H1 (cell line): ENCODE measurements around the gene ABHD2. TPM values are rescaled to one million over a fixed set of nuclear protein-coding genes. Genes with fewer than 3 reads are reported as not detected.

Source experiments
- CTCF ChIA-PET: fragments of 300-600 bp; sonication (Branson Sonifier 250); formaldehyde crosslinking; loops from one replicate; lab custom pipeline; 2021; ENCODE audit not compliant: partially characterized antibody; lab: Charles Lee
- POLR2A ChIA-PET: fragments of 300-600 bp; sonication (Branson Sonifier 250); formaldehyde crosslinking; loops from one replicate; lab custom pipeline; 2021; ENCODE audit warnings: inconsistent platforms; ENCODE audit not compliant: partially characterized antibody; lab: Charles Lee
- DNase-seq, 2 experiments: peaks; one replicate each; pipeline versions ENCODE4 v3.0.0 to v3.0.0-alpha.2; 2010 to 2022; ENCODE audit warnings: low spot score in 2 of 2, low read depth in 1 of 2, mixed read lengths in 1 of 2
- FAIRE-seq: peaks from 2 replicates; lab custom pipeline; 2011; peaks lifted over from hg19 to GRCh38; lab: Jason Lieb, UNC
- H2AFZ ChIP-seq: 2 replicates; pipeline ENCODE4 v1.8.1; 2012; ENCODE audit warnings: low read length, inconsistent platforms
- H2AK5ac ChIP-seq: 2 replicates; pipeline ENCODE4 v1.6.1; 2013; ENCODE audit warnings: low read depth, low read length
- H2BK120ac ChIP-seq: replicated peaks from 2 replicates; pipeline ENCODE3; 2013; ENCODE audit warnings: low read depth, low read length, inconsistent platforms
- H2BK12ac ChIP-seq: 2 replicates; pipeline ENCODE4 v1.6.1; 2013; ENCODE audit warnings: low read depth, low read length
- H2BK15ac ChIP-seq: 2 replicates; pipeline ENCODE4 v1.6.1; 2013; ENCODE audit warnings: low read length
- H2BK20ac ChIP-seq: 2 replicates; pipeline ENCODE4 v1.6.1; 2013; ENCODE audit warnings: low read length
- H2BK5ac ChIP-seq: 2 replicates; pipeline ENCODE4 v1.6.1; 2013; ENCODE audit warnings: low read depth, low read length
- H3K14ac ChIP-seq: 2 replicates; pipeline ENCODE4 v1.6.1; 2013; ENCODE audit warnings: inconsistent platforms; ENCODE audit not compliant: insufficient read length
- H3K18ac ChIP-seq: 2 replicates; pipeline ENCODE4 v1.6.1; 2013; ENCODE audit warnings: low read length; ENCODE audit errors: extremely low read depth
- H3K23ac ChIP-seq: 2 replicates; pipeline ENCODE4 v1.6.1; 2013; ENCODE audit warnings: inconsistent platforms; ENCODE audit not compliant: insufficient read length
- H3K23me2 ChIP-seq: 2 replicates; pipeline ENCODE4 v1.6.1; 2013; ENCODE audit warnings: low read depth, low read length
- H3K27ac ChIP-seq: 2 replicates; pipeline ENCODE4 v1.6.1; 2011; ENCODE audit warnings: low read depth, low read length, inconsistent platforms
- H3K27me3 ChIP-seq, 4 experiments: replicated peaks in 1 of 4; 1 replicate in 1 of 4; 2 replicates in 3 of 4; pipeline versions ENCODE4 v1.6.1 to v1.8.1; 2011 to 2013; ENCODE audit warnings: low read length in 3 of 4, mild to moderate bottlenecking in 3 of 4, inconsistent platforms in 2 of 4, mixed read lengths in 2 of 4, moderate library complexity in 1 of 4; ENCODE audit not compliant: control insufficient read depth in 3 of 4, insufficient read depth in 3 of 4; ENCODE audit errors: extremely low read depth in 1 of 4
- H3K36me3 ChIP-seq, 4 experiments: 2 replicates each; pipeline versions ENCODE4 v1.6.1 to v1.8.1; 2011 to 2013; ENCODE audit warnings: mild to moderate bottlenecking in 4 of 4, low read length in 3 of 4, moderate library complexity in 2 of 4, control low read depth in 1 of 4, inconsistent platforms in 1 of 4; ENCODE audit not compliant: insufficient read depth in 4 of 4, control insufficient read depth in 2 of 4
- H3K4ac ChIP-seq: replicated peaks from 2 replicates; pipeline ENCODE3; 2013; ENCODE audit warnings: low read length, low read depth, mixed read lengths, inconsistent platforms; ENCODE audit not compliant: insufficient read length
- H3K4me1 ChIP-seq, 4 experiments: replicated peaks in 1 of 4; 1 replicate in 1 of 4; 2 replicates in 3 of 4; pipeline versions ENCODE4 v1.6.1 to v1.8.1; 2011 to 2013; ENCODE audit warnings: low read length in 3 of 4, inconsistent platforms in 2 of 4, mixed read lengths in 1 of 4; ENCODE audit not compliant: insufficient read depth in 4 of 4, control insufficient read depth in 3 of 4
- H3K4me2 ChIP-seq, 2 experiments: 2 replicates each; pipeline versions ENCODE4 v1.6.1 to v1.8.1; 2011 to 2013; ENCODE audit warnings: low read depth in 2 of 2, low read length in 2 of 2, control low read depth in 1 of 2, inconsistent platforms in 1 of 2, mild to moderate bottlenecking in 1 of 2; ENCODE audit not compliant: insufficient read depth in 1 of 2
- H3K4me3 ChIP-seq, 4 experiments: fragments of 200-600, 300-600 bp in 1 of 4; sonication (generic), shearing (Covaris generic), sonication (Bioruptor Twin) in 1 of 4; 2 replicates each; pipeline versions ENCODE4 v1.5.1 to v1.8.1; 2011 to 2016; ENCODE audit warnings: low read length in 4 of 4, low read depth in 3 of 4, control low read depth in 2 of 4, inconsistent platforms in 2 of 4, mild to moderate bottlenecking in 2 of 4, mixed read lengths in 1 of 4, moderate library complexity in 1 of 4; ENCODE audit not compliant: insufficient read depth in 2 of 4; ENCODE audit errors: extremely low read depth in 1 of 4
- H3K56ac ChIP-seq: replicated peaks from 2 replicates; pipeline ENCODE3; 2013; ENCODE audit warnings: low read depth, mild to moderate bottlenecking, mixed read lengths, low read length, inconsistent platforms; ENCODE audit not compliant: insufficient read length
- H3K79me1 ChIP-seq: 2 replicates; pipeline ENCODE4 v1.6.1; 2013; ENCODE audit warnings: low read depth, low read length, control low read depth
- H3K79me2 ChIP-seq, 2 experiments: 2 replicates each; pipeline versions ENCODE4 v1.6.1 to v1.8.1; 2012 to 2013; ENCODE audit warnings: low read length in 2 of 2, mild to moderate bottlenecking in 2 of 2, inconsistent platforms in 1 of 2; ENCODE audit not compliant: insufficient read depth in 2 of 2, control insufficient read depth in 1 of 2
- H3K9ac ChIP-seq, 4 experiments: replicated peaks in 1 of 4; 1 replicate in 1 of 4; 2 replicates in 3 of 4; pipeline versions ENCODE4 v1.6.1 to v1.8.1; 2011 to 2013; ENCODE audit warnings: low read depth in 3 of 4, low read length in 3 of 4, control low read depth in 2 of 4, mild to moderate bottlenecking in 2 of 4, moderate library complexity in 2 of 4, inconsistent platforms in 1 of 4; ENCODE audit errors: extremely low read depth in 1 of 4
- H3K9me3 ChIP-seq, 2 experiments: 2 replicates each; pipeline versions ENCODE4 v1.6.1 to v1.8.1; 2012 to 2013; ENCODE audit warnings: mild to moderate bottlenecking in 2 of 2, moderate library complexity in 2 of 2, control low read depth in 1 of 2, inconsistent platforms in 1 of 2, low read depth in 1 of 2, low read length in 1 of 2, mixed read lengths in 1 of 2; ENCODE audit not compliant: insufficient read depth in 2 of 2
- H4K20me1 ChIP-seq, 2 experiments: replicated peaks in 1 of 2; 2 replicates each; pipeline versions ENCODE3 to v1.8.1; 2011 to 2013; ENCODE audit warnings: inconsistent platforms in 2 of 2, low read length in 2 of 2, mild to moderate bottlenecking in 1 of 2; ENCODE audit not compliant: insufficient read depth in 2 of 2, control insufficient read depth in 1 of 2
- H4K5ac ChIP-seq: 2 replicates; pipeline ENCODE4 v1.6.1; 2013; ENCODE audit warnings: low read length, low read depth, mixed read lengths, inconsistent platforms; ENCODE audit not compliant: insufficient read length
- H4K8ac ChIP-seq: 2 replicates; pipeline ENCODE4 v1.8.0; 2013; ENCODE audit warnings: mild to moderate bottlenecking, moderate library complexity, low read length, inconsistent platforms; ENCODE audit not compliant: insufficient read depth; ENCODE audit errors: extremely low read depth
- H4K91ac ChIP-seq: replicated peaks from 2 replicates; pipeline ENCODE3; 2013; ENCODE audit warnings: low read length, mixed read lengths, inconsistent platforms; ENCODE audit not compliant: insufficient read length
- EZH2 ChIP-seq: fragments of 200-600 bp; sonication (generic); IDR thresholded peaks from 2 replicates; pipeline ENCODE4 v1.7.1; 2012; ENCODE audit warnings: low read depth, mild to moderate bottlenecking, moderate library complexity, low read length, inconsistent platforms; ENCODE audit not compliant: severe bottlenecking
- SIRT6 ChIP-seq: IDR thresholded peaks from one replicate; pipeline ENCODE4 v1.7.1; 2012; ENCODE audit warnings: low read length, inconsistent platforms
- SP2 ChIP-seq: IDR thresholded peaks from 2 replicates; pipeline ENCODE4 v1.6.1; 2012; ENCODE audit warnings: mild to moderate bottlenecking, low read length, inconsistent platforms
- WGBS, 2 experiments: shearing (Covaris generic) in 1 of 2; methylation state at CpG; one replicate each; pipeline versions ENCODE4 v1.1.6 to v1.1.7; 2013 to 2015; ENCODE audit warnings: low lambda C conversion rate in 2 of 2, mixed read lengths in 2 of 2, inconsistent platforms in 1 of 2, low coverage in 1 of 2, missing lambda C conversion rate in 1 of 2; ENCODE audit not compliant: insufficient replicate concordance in 2 of 2, insufficient coverage in 1 of 2, insufficient read length in 1 of 2; ENCODE audit errors: extremely low coverage in 1 of 2, missing lambda C conversion rate in 1 of 2; 5-methylcytosine and 5-hydroxymethylcytosine counted together
- polyA plus RNA-seq, 7 experiments: library from polyadenylated mRNA; depleted of rRNA in 3 of 7; stranded (reverse) in 5 of 7; unstranded in 2 of 7; fragments of >200 nt in 5 of 7; fragments of 200-250 nt in 2 of 7; gene quantifications; 1 replicate in 5 of 7; 2 replicates in 1 of 7; 4 replicates in 1 of 7; pipeline versions ENCODE4 v1.2.1 to v1.2.3, GENCODE V29; 2011 to 2013; ENCODE audit warnings: missing spikeins in 2 of 7, mixed read lengths in 2 of 7
- total RNA-seq: library from RNA; stranded (reverse); fragmentation: NEBNext Ultra II Directional; extraction: Animal tissue kit (Norgen Biotek cat#: 25700); gene quantifications from 2 replicates; pipeline ENCODE4 v1.2.1, GENCODE V29; 2021

The ABHD2 gene
- total and polyA plus RNA-seq, 2 of the 8 experiments (the other 6 are each of a cell fraction or from before 2014, with no cell fraction given): 9.1 to 23.7 TPM

GRCh38 chr15:89187301-89187985 is 99.2 kb downstream of the ABHD2 start:
- 92% methylated on average over 9 of the region's 9 CpGs; no CpG with 5 or more reads in 1 of the 2 experiments for WGBS, 2 experiments
- no peaks in the 10 kb centered on the region; the same call in 1 of the 2 replicates for H3K79me1 ChIP-seq
- no peak overlapping the region for H3K4me3 ChIP-seq
- H2BK120ac ChIP-seq: no peak overlapping the region
- H3K23ac ChIP-seq: no peak overlapping the region
- no peak overlapping the region for H3K56ac ChIP-seq
- H2BK20ac ChIP-seq: no peak overlapping the region
- no peak overlapping the region for H2AK5ac ChIP-seq
- H2BK5ac ChIP-seq: no peak overlapping the region
- TF ChIP-seq SIRT6: no peak
- no peak for TF ChIP-seq EZH2
- TF ChIP-seq SP2: no peak
- H2BK15ac ChIP-seq: no peak overlapping the region
- H3K27me3 ChIP-seq: no peaks in the 10 kb centered on the region
- H3K4ac ChIP-seq: no peak overlapping the region
- no peak overlapping the region for H3K9ac ChIP-seq
- ChIA-PET CTCF (interaction anchor here (0.7 to 5.5 kb wide), 5 partner anchors 7 to 126 kb away, joined by 3 to 36 read pairs (median 4); no protein-coding TSS in a partner anchor), POLR2A (no interaction called here)
- DNase-seq (no peak), FAIRE-seq (no peak)
- H2BK12ac ChIP-seq: no peak overlapping the region
- H4K20me1 ChIP-seq: no peaks in the 10 kb centered on the region
- no peak overlapping the region for H4K5ac ChIP-seq
- no peak overlapping the region for H3K14ac ChIP-seq
- H2AFZ ChIP-seq: no peak overlapping the region
- H3K4me1 ChIP-seq: no peaks in the 10 kb centered on the region; a peak in 1 of 7 replicates
- H3K36me3 ChIP-seq: peaks cover 0 to 5% (median 3%) of the 10 kb centered on the region in 4 experiments; a peak in 2 of 8 replicates
- H3K79me2 ChIP-seq: no peaks in the 10 kb centered on the region
- no peak overlapping the region for H4K91ac ChIP-seq
- no peaks in the 10 kb centered on the region for H3K23me2 ChIP-seq
- H3K27ac ChIP-seq: no peak overlapping the region
- no peak overlapping the region for H3K4me2 ChIP-seq
- no peak overlapping the region for H4K8ac ChIP-seq
- H3K9me3 ChIP-seq: no peaks in the 10 kb centered on the region
- no peak overlapping the region for H3K18ac ChIP-seq
